Effector memory CD4-positive, alpha-beta T cell (primary cell): Measurements from ENCODE around the gene ITGB8.
"Not testable (repeated sequence)": the region's sequence is repeated elsewhere in the genome, so short reads cannot be mapped to it uniquely, and the experiment has no call there.

Experiments used
- DNase-seq, 3 donors: peaks; one replicate each; pipeline ENCODE4 v3.0.0-alpha.2; 2020
- H3K27ac ChIP-seq: 2 replicates; pipeline ENCODE4 v1.7.0; 2013; ENCODE audit warnings: mild to moderate bottlenecking, low read length, moderate library complexity; ENCODE audit not compliant: insufficient read depth, poor library complexity, severe bottlenecking
- H3K27me3 ChIP-seq: replicated peaks from 2 replicates; pipeline ENCODE4 v1.7.0; 2013; ENCODE audit warnings: mild to moderate bottlenecking, low read length; ENCODE audit not compliant: insufficient read depth, control insufficient read depth, poor library complexity, severe bottlenecking
- H3K36me3 ChIP-seq: 2 replicates; pipeline ENCODE4 v1.7.0; 2013; ENCODE audit warnings: mild to moderate bottlenecking, low read length, moderate library complexity; ENCODE audit not compliant: control insufficient read depth, insufficient read depth
- H3K4me1 ChIP-seq: 2 replicates; pipeline ENCODE4 v1.7.0; 2013; ENCODE audit warnings: low read length, mild to moderate bottlenecking; ENCODE audit not compliant: control insufficient read depth, insufficient read depth, poor library complexity, severe bottlenecking
- H3K4me3 ChIP-seq: 2 replicates; pipeline ENCODE4 v1.7.0; 2013; ENCODE audit warnings: low read length, low read depth, mild to moderate bottlenecking; ENCODE audit not compliant: insufficient read depth, poor library complexity, severe bottlenecking
- H3K9me3 ChIP-seq: 2 replicates; pipeline ENCODE4 v1.7.0; 2013; ENCODE audit warnings: mild to moderate bottlenecking, low read length, moderate library complexity; ENCODE audit not compliant: control insufficient read depth

The ITGB8 gene

GRCh38 chr7:20296901-20297300, 33.8 kb upstream of the ITGB8 start:
- H3K27ac ChIP-seq = no peak overlapping the region
- no peaks in the 10 kb centered on the region for H3K27me3 ChIP-seq
- no peak overlapping the region for H3K4me3 ChIP-seq
- H3K36me3 ChIP-seq = no peaks in the 10 kb centered on the region
- no peaks in the 10 kb centered on the region for H3K4me1 ChIP-seq
- no peaks in the 10 kb centered on the region for H3K9me3 ChIP-seq
- DNase-seq = no peak

- H3K4me3 ChIP-seq = no peak overlapping the region
- no peaks in the 10 kb centered on the region for H3K27me3 ChIP-seq
- no peak overlapping the region for H3K27ac ChIP-seq
- no peaks in the 10 kb centered on the region for H3K36me3 ChIP-seq
- no peaks in the 10 kb centered on the region for H3K9me3 ChIP-seq
- no peaks in the 10 kb centered on the region for H3K4me1 ChIP-seq
- no peak for DNase-seq
Observed at GRCh38 chr7:20298486-20298901, 32.2 kb upstream of the ITGB8 start.

GRCh38 chr7:20299145-20299544, 31.6 kb upstream of the ITGB8 start:
- no peak for DNase-seq
- no peaks in the 10 kb centered on the region for H3K4me1 ChIP-seq
- no peaks in the 10 kb centered on the region for H3K27me3 ChIP-seq
- H3K9me3 ChIP-seq = no peaks in the 10 kb centered on the region
- H3K27ac ChIP-seq = no peak overlapping the region
- no peaks in the 10 kb centered on the region for H3K36me3 ChIP-seq
- no peak overlapping the region for H3K4me3 ChIP-seq

GRCh38 chr7:20299647-20300312, 30.9 kb upstream of the ITGB8 start:
- Histone ChIP-seq H3K9me3 (no peaks in the 10 kb centered on the region), H3K4me1 (no peaks in the 10 kb centered on the region), H3K27me3 (no peaks in the 10 kb centered on the region), H3K4me3 (no peak overlapping the region), H3K36me3 (no peaks in the 10 kb centered on the region), H3K27ac (no peak overlapping the region)
- no peak for DNase-seq

GRCh38 chr7:20301311-20301939, 29.3 kb upstream of the ITGB8 start:
- no peak overlapping the region for H3K27ac ChIP-seq
- H3K4me3 ChIP-seq = no peak overlapping the region
- DNase-seq = no peak

GRCh38 chr7:20302300-20302699, 28.4 kb upstream of the ITGB8 start:
- H3K36me3 ChIP-seq, H3K27ac ChIP-seq, H3K9me3 ChIP-seq, DNase-seq, H3K4me1 ChIP-seq, H3K27me3 ChIP-seq, H3K4me3 ChIP-seq: not testable (repeated sequence)

More at GRCh38 chr7:20301311-20301939, 29.3 kb upstream of the ITGB8 start:
- H3K36me3 ChIP-seq = no peaks in the 10 kb centered on the region
- no peaks in the 10 kb centered on the region for H3K27me3 ChIP-seq
- no peaks in the 10 kb centered on the region for H3K9me3 ChIP-seq
- H3K4me1 ChIP-seq = no peaks in the 10 kb centered on the region

- Histone ChIP-seq H3K27me3 (no peaks in the 10 kb centered on the region), H3K4me1 (no peaks in the 10 kb centered on the region), H3K9me3 (no peaks in the 10 kb centered on the region), H3K36me3 (no peaks in the 10 kb centered on the region), H3K4me3 (no peak overlapping the region), H3K27ac (no peak overlapping the region)
- no peak for DNase-seq
Observed at GRCh38 chr7:20302891-20303290, 27.8 kb upstream of the ITGB8 start.

GRCh38 chr7:20304366-20304765, 26.3 kb upstream of the ITGB8 start:
- H3K27me3 ChIP-seq = no peaks in the 10 kb centered on the region
- no peaks in the 10 kb centered on the region for H3K36me3 ChIP-seq
- no peaks in the 10 kb centered on the region for H3K9me3 ChIP-seq

GRCh38 chr7:20305726-20306125, 25.0 kb upstream of the ITGB8 start:
- H3K27ac ChIP-seq = no peak overlapping the region
- H3K4me3 ChIP-seq = no peak overlapping the region
- no peaks in the 10 kb centered on the region for H3K27me3 ChIP-seq
- no peaks in the 10 kb centered on the region for H3K36me3 ChIP-seq
- DNase-seq = no peak
- H3K4me1 ChIP-seq = no peaks in the 10 kb centered on the region
- no peaks in the 10 kb centered on the region for H3K9me3 ChIP-seq

More at GRCh38 chr7:20304366-20304765, 26.3 kb upstream of the ITGB8 start:
- H3K4me1 ChIP-seq = no peaks in the 10 kb centered on the region
- no peak overlapping the region for H3K27ac ChIP-seq
- no peak overlapping the region for H3K4me3 ChIP-seq
- DNase-seq = no peak

- Histone ChIP-seq H3K9me3 (no peaks in the 10 kb centered on the region), H3K27ac (no peak overlapping the region), H3K36me3 (no peaks in the 10 kb centered on the region), H3K27me3 (no peaks in the 10 kb centered on the region), H3K4me1 (no peaks in the 10 kb centered on the region), H3K4me3 (no peak overlapping the region)
- DNase-seq = no peak
Observed at GRCh38 chr7:20306180-20306946, 24.3 kb upstream of the ITGB8 start.
